Tibial artery (tissue), 4 donors: Measurements from ENCODE around the gene SCNN1B.

ENCODE experiments used
- DNase-seq, 2 donors: peaks; one replicate each; pipeline ENCODE4 v3.0.0-alpha.2; 2019
- H3K27ac ChIP-seq, 2 donors: fragments of 200-600 bp; sonication (generic) in 1 of 2; 1 replicate in 1 of 2; 2 replicates in 1 of 2; pipeline ENCODE4 v1.5.1; 2018 to 2019; ENCODE audit warnings: mild to moderate bottlenecking in 1 of 2
- H3K27me3 ChIP-seq, 2 donors: fragments of 200-600 bp; sonication (generic) in 1 of 2; one replicate each; pipeline versions ENCODE4 v1.5.1 to v1.6.0; 2016 to 2019
- H3K36me3 ChIP-seq, 3 donors: fragments of 200-600 bp; sonication (generic) in 2 of 3; one replicate each; pipeline ENCODE4 v1.5.1; 2016 to 2019; ENCODE audit warnings: mild to moderate bottlenecking in 2 of 3
- H3K4me1 ChIP-seq, 4 donors: fragments of 200-600 bp; sonication (generic) in 2 of 4; 1 replicate in 3 of 4; 2 replicates in 1 of 4; pipeline ENCODE4 v1.5.1; 2016 to 2019
- H3K4me3 ChIP-seq, 2 donors: fragments of 200-600 bp; sonication (generic) in 1 of 2; 1 replicate in 1 of 2; 2 replicates in 1 of 2; pipeline ENCODE4 v1.5.1; 2018 to 2019; ENCODE audit warnings: mild to moderate bottlenecking in 2 of 2
- H3K9me3 ChIP-seq, 3 donors: fragments of 200-600 bp; sonication (generic) in 1 of 3; one replicate each; pipeline ENCODE4 v1.5.1; 2016 to 2019
- intact Hi-C: fragments of 100-400 bp; cut with DNase I; formaldehyde crosslinking; loops from one replicate; pipeline ENCODE4 v1.15.0; 2023; ENCODE audit warnings: low total_unique reads
- TF ChIP-seq, protein P1 (sequence below), 2 experiments: fragments of 200-600 bp in 1 of 2; fragments of 450-650 bp in 1 of 2; IDR thresholded peaks; one replicate each; pipeline ENCODE4 v1.5.1; 2017 to 2019; ENCODE audit warnings: antibody characterized with exemption in 2 of 2, mild to moderate bottlenecking in 1 of 2, moderate library complexity in 1 of 2

Gene SCNN1B

GRCh38 chr16:23310744-23311143, 8.6 kb downstream of the SCNN1B start:
- Histone ChIP-seq H3K4me1 (peaks cover 0 to 3% (median 0%) of the 10 kb centered on the region in 4 donors), H3K36me3 (no peaks in the 10 kb centered on the region), H3K27ac (no peak overlapping the region), H3K9me3 (peaks cover 0 to 6% (median 0%) of the 10 kb centered on the region in 3 donors), H3K27me3 (no peaks in the 10 kb centered on the region), H3K4me3 (no peak overlapping the region)
- intact Hi-C loops, result no loop called here
- DNase-seq, result no peak
- TF ChIP-seq, protein P1, sequence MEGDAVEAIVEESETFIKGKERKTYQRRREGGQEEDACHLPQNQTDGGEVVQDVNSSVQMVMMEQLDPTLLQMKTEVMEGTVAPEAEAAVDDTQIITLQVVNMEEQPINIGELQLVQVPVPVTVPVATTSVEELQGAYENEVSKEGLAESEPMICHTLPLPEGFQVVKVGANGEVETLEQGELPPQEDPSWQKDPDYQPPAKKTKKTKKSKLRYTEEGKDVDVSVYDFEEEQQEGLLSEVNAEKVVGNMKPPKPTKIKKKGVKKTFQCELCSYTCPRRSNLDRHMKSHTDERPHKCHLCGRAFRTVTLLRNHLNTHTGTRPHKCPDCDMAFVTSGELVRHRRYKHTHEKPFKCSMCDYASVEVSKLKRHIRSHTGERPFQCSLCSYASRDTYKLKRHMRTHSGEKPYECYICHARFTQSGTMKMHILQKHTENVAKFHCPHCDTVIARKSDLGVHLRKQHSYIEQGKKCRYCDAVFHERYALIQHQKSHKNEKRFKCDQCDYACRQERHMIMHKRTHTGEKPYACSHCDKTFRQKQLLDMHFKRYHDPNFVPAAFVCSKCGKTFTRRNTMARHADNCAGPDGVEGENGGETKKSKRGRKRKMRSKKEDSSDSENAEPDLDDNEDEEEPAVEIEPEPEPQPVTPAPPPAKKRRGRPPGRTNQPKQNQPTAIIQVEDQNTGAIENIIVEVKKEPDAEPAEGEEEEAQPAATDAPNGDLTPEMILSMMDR (IDR thresholded peaks at IDR 0.05), result no peak

DNA sequence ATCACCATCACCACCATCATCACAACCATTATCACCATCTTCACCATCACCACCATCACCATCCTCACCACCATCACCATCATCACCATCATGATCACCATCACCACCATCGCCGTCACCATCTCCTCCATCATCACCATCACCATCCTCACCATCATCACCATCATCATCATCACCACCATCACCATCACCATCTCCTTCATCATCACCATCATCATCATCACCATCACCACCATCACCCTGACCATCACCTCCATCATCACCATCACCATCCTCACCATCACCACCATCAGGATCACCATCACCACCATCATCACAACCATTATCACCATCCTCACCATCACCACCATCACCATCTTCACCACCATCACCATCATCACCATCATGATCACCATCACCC, 14.1 kb downstream of the SCNN1B start:
- Histone ChIP-seq H3K4me1 (peaks cover 0 to 3% (median 0%) of the 10 kb centered on the region in 4 donors), H3K27ac (no peak overlapping the region), H3K27me3 (peaks cover 0 to 5% of the 10 kb centered on the region in 2 donors), H3K36me3 (no peaks in the 10 kb centered on the region), H3K9me3 (peaks cover 0 to under 1% (median 0%) of the 10 kb centered on the region in 3 donors), H3K4me3 (no peak overlapping the region)
- TF ChIP-seq, protein P1 (IDR thresholded peaks at IDR 0.05), result no peak
- no peak for DNase-seq
- intact Hi-C loops, result no loop called here

GRCh38 chr16:23316634-23317265, 14.6 kb downstream of the SCNN1B start:
- intact Hi-C loops, result no loop called here

GRCh38 chr16:23317266-23317661, 15.2 kb downstream of the SCNN1B start:
- Histone ChIP-seq H3K36me3 (no peaks in the 10 kb centered on the region), H3K27ac (no peak overlapping the region), H3K9me3 (no peaks in the 10 kb centered on the region), H3K4me1 (peaks cover 0 to 3% (median 0%) of the 10 kb centered on the region in 4 donors), H3K4me3 (no peak overlapping the region), H3K27me3 (peaks cover 0 to 7% of the 10 kb centered on the region in 2 donors)
- intact Hi-C loops, result no loop called here
- peak in 1 of 2 donors; percentile 44 for DNase-seq
- TF ChIP-seq, protein P1 (IDR thresholded peaks at IDR 0.05), result no peak

More at GRCh38 chr16:23316634-23317265, 14.6 kb downstream of the SCNN1B start:
- no peak for DNase-seq
- H3K9me3 ChIP-seq, result no peaks in the 10 kb centered on the region
- H3K36me3 ChIP-seq, result no peaks in the 10 kb centered on the region
- H3K4me1 ChIP-seq, result peaks cover 0 to 3% (median 0%) of the 10 kb centered on the region in 4 donors
- TF ChIP-seq, protein P1 (IDR thresholded peaks at IDR 0.05), result no peak
- no peak overlapping the region for H3K27ac ChIP-seq
- H3K27me3 ChIP-seq, result peaks cover 0 to 7% of the 10 kb centered on the region in 2 donors
- no peak overlapping the region for H3K4me3 ChIP-seq

DNA sequence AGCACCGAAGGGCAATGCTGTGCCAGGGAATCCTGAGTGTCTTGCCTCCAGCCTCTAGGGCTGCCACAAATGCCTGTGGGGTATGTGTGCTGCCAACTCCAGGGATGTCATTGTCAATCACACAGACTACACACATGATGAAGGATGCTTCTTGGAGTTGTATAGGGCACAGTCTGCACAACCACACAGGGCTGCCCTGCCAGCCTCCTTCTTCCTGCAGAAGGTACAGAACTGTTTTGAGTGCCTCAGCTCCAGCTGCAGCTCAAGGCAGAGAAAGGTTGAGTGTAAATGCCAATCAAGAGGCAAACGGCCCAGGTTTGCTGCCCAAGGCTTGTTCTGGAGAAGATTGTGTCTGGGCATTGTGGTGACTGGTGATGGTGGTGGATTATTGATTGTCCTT, 15.6 kb downstream of the SCNN1B start:
- intact Hi-C loops, result no loop called here

More for the DNA sequence above, 15.6 kb downstream of the SCNN1B start:
- Histone ChIP-seq H3K9me3 (no peaks in the 10 kb centered on the region), H3K36me3 (no peaks in the 10 kb centered on the region), H3K4me1 (peaks cover 0 to 3% (median 0%) of the 10 kb centered on the region in 4 donors), H3K4me3 (no peak overlapping the region), H3K27me3 (peaks cover 0 to 7% of the 10 kb centered on the region in 2 donors), H3K27ac (no peak overlapping the region)
- TF ChIP-seq, protein P1 (IDR thresholded peaks at IDR 0.05), result no peak
- peak in 1 of 2 donors; percentile 11 for DNase-seq
